GM23338 (cell line): ENCODE results near the gene HS1BP3. TPM values are rescaled to one million over a fixed set of nuclear protein-coding genes. Genes with fewer than 3 reads are reported as not detected.

Experiments used
- ATAC-seq: fragments of 200-7000 bp; cut with Tn5 transposase; 3 replicates; pipeline ENCODE4 v1.9.1; 2020
- DNase-seq: peaks from one replicate; pipeline ENCODE4 v3.0.0-alpha.2; 2015; ENCODE audit warnings: low spot score
- H2AFZ ChIP-seq: fragments of 200-600 bp; sonication (generic); 2 replicates; pipeline ENCODE4 v1.8.0; 2016; ENCODE audit warnings: antibody characterized with exemption, mild to moderate bottlenecking, moderate library complexity
- H3F3A ChIP-seq: fragments of 200-600 bp; sonication (generic); replicated peaks from 2 replicates; pipeline ENCODE4 v1.8.0; 2017; ENCODE audit warnings: antibody characterized with exemption, mixed run types, low read depth
- H3K27ac ChIP-seq: fragments of 200-600 bp; sonication (generic); 2 replicates; pipeline ENCODE4 v1.6.1; 2016; ENCODE audit warnings: low read depth
- H3K27me3 ChIP-seq: fragments of 200-600 bp; sonication (generic); 2 replicates; pipeline ENCODE4 v1.8.0; 2016; ENCODE audit warnings: mild to moderate bottlenecking, mixed run types, moderate library complexity; ENCODE audit not compliant: insufficient read depth
- H3K36me3 ChIP-seq: fragments of 200-600 bp; sonication (generic); 2 replicates; pipeline ENCODE4 v1.8.0; 2016; ENCODE audit warnings: mild to moderate bottlenecking; ENCODE audit not compliant: insufficient read depth
- H3K4me1 ChIP-seq: fragments of 200-600 bp; sonication (generic); 2 replicates; pipeline ENCODE4 v1.8.0; 2016; ENCODE audit warnings: mild to moderate bottlenecking, moderate library complexity; ENCODE audit not compliant: insufficient read depth
- H3K4me2 ChIP-seq: fragments of 200-600 bp; sonication (generic); 2 replicates; pipeline ENCODE4 v1.7.1; 2017; ENCODE audit warnings: mixed run types
- H3K4me3 ChIP-seq: fragments of 200-600 bp; sonication (generic); 2 replicates; pipeline ENCODE4 v1.6.1; 2016; ENCODE audit warnings: mixed run types
- H3K79me2 ChIP-seq: fragments of 200-600 bp; sonication (generic); replicated peaks from 2 replicates; pipeline ENCODE4 v1.8.0; 2017; ENCODE audit warnings: mild to moderate bottlenecking; ENCODE audit not compliant: insufficient read depth
- H3K9me2 ChIP-seq: fragments of 200-600 bp; sonication (generic); 2 replicates; pipeline ENCODE4 v1.8.0; 2017; ENCODE audit not compliant: insufficient read depth
- H4K20me1 ChIP-seq: fragments of 200-600 bp; sonication (generic); replicated peaks from 2 replicates; pipeline ENCODE4 v1.8.0; 2017; ENCODE audit warnings: mild to moderate bottlenecking; ENCODE audit not compliant: insufficient read depth
- H3K27ac Mint-ChIP-seq: 2 replicates; pipeline ENCODE4 v1.8.0; 2020; ENCODE audit warnings: inconsistent platforms, mild to moderate bottlenecking, moderate library complexity, mixed read lengths
- H3K27me3 Mint-ChIP-seq: 3 replicates; pipeline ENCODE4 v1.8.0; 2022; ENCODE audit warnings: low read depth, mild to moderate bottlenecking, moderate library complexity, mixed read lengths, inconsistent platforms; ENCODE audit not compliant: insufficient read depth, poor library complexity
- H3K36me3 Mint-ChIP-seq: 3 replicates; pipeline ENCODE4 v1.8.0; 2021; ENCODE audit warnings: low read depth, mild to moderate bottlenecking, inconsistent platforms, moderate library complexity, mixed read lengths
- H3K4me1 Mint-ChIP-seq: 3 replicates; pipeline ENCODE4 v1.8.0; 2020; ENCODE audit warnings: mild to moderate bottlenecking, inconsistent platforms, mixed read lengths
- H3K4me3 Mint-ChIP-seq: 3 replicates; pipeline ENCODE4 v1.8.0; 2021; ENCODE audit warnings: moderate library complexity, mild to moderate bottlenecking, inconsistent platforms, mixed read lengths
- H3K9me3 Mint-ChIP-seq: 3 replicates; pipeline ENCODE4 v1.8.0; 2020; ENCODE audit warnings: moderate library complexity, mild to moderate bottlenecking, inconsistent platforms, mixed read lengths
- CREB1 ChIP-seq: fragments of 250-450 bp; sonication (Bioruptor Pico); IDR thresholded peaks from 2 replicates; pipeline ENCODE4 v1.5.0; 2020; ENCODE audit warnings: low read depth, mild to moderate bottlenecking, moderate library complexity
- CTCF ChIP-seq, 2 experiments: fragments of 200-600 bp in 1 of 2; sonication (generic) in 1 of 2; conservative IDR thresholded peaks; 2 replicates each; pipeline versions ENCODE4 v1.5.1 to v1.6.1; 2016 to 2017; ENCODE audit warnings: antibody characterized with exemption in 2 of 2, low read depth in 2 of 2, mild to moderate bottlenecking in 2 of 2, moderate library complexity in 1 of 2
- EZH2 ChIP-seq: fragments of 200-600 bp; sonication (generic); IDR thresholded peaks from one replicate; pipeline ENCODE4 v1.8.0; 2017; ENCODE audit warnings: antibody characterized with exemption, mild to moderate bottlenecking, low read depth; ENCODE audit not compliant: unreplicated experiment
- EZH2phosphoT487 ChIP-seq: fragments of 200-600 bp; sonication (generic); IDR thresholded peaks from one replicate; pipeline ENCODE4 v1.8.1; 2018; ENCODE audit warnings: antibody characterized with exemption; ENCODE audit not compliant: unreplicated experiment
- JUNB ChIP-seq: IDR thresholded peaks from one replicate; pipeline ENCODE4 v1.6.1; 2016; ENCODE audit warnings: antibody characterized with exemption; ENCODE audit not compliant: unreplicated experiment
- NANOG ChIP-seq: IDR thresholded peaks from 2 replicates; pipeline ENCODE4 v1.6.1; 2016; ENCODE audit warnings: antibody characterized with exemption, borderline replicate concordance
- STAT1 ChIP-seq: IDR thresholded peaks from one replicate; pipeline ENCODE4 v1.6.1; 2016; ENCODE audit warnings: antibody characterized with exemption; ENCODE audit not compliant: unreplicated experiment
- ZNF331 ChIP-seq: fragments of 250-450 bp; sonication (Bioruptor Pico); IDR thresholded peaks from 2 replicates; pipeline ENCODE4 v1.5.0; 2020; ENCODE audit warnings: low read depth, mild to moderate bottlenecking, moderate library complexity
- ZNF462 ChIP-seq: fragments of 250-450 bp; sonication (Bioruptor Pico); IDR thresholded peaks from 2 replicates; pipeline ENCODE4 v1.5.0; 2020; ENCODE audit warnings: mild to moderate bottlenecking, moderate library complexity
- polyA plus RNA-seq: library from polyadenylated mRNA; unstranded; fragments of >200 nt; fragmentation: Nextera tagmentation; extraction: Ambion mirVana; gene quantifications from 2 replicates; pipeline ENCODE4 v1.2.1, GENCODE V29; 2016
- total RNA-seq: library from RNA; depleted of rRNA; stranded (reverse); fragments of >200 nt; shearing (Covaris generic); gene quantifications from 2 replicates; pipeline ENCODE4 v1.2.3, GENCODE V29; 2014
- TF ChIP-seq, protein P1 (sequence below): IDR thresholded peaks from 2 replicates; pipeline ENCODE4 v1.6.1; 2016; ENCODE audit warnings: antibody characterized with exemption

Gene HS1BP3
- total and polyA plus RNA-seq, 2 experiments from 2014 or later = 7.2 to 15.0 TPM

- TF ChIP-seq ZNF462 = no peak
- no peak for TF ChIP-seq ZNF331
- TF ChIP-seq, protein P1, sequence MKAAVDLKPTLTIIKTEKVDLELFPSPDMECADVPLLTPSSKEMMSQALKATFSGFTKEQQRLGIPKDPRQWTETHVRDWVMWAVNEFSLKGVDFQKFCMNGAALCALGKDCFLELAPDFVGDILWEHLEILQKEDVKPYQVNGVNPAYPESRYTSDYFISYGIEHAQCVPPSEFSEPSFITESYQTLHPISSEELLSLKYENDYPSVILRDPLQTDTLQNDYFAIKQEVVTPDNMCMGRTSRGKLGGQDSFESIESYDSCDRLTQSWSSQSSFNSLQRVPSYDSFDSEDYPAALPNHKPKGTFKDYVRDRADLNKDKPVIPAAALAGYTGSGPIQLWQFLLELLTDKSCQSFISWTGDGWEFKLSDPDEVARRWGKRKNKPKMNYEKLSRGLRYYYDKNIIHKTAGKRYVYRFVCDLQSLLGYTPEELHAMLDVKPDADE = no peak
- TF ChIP-seq EZH2phosphoT487 = no peak
- TF ChIP-seq STAT1 = no peak
Observed at GRCh38 chr2:20648831-20649230, 2.1 kb downstream of the HS1BP3 start (continued).

GRCh38 chr2:20648206-20648605 is 2.7 kb downstream of the HS1BP3 start:
- no peak overlapping the region for H3K4me2 ChIP-seq
- ATAC-seq (no peak), DNase-seq (no peak)
- Mint-ChIP-seq H3K27me3 (peaks cover 20% of the 10 kb centered on the region), H3K4me1 (peaks cover 26% of the 10 kb centered on the region), H3K9me3 (no peaks in the 10 kb centered on the region; the same call in 2 of the 3 replicates), H3K36me3 (no peaks in the 10 kb centered on the region; the same call in 1 of the 3 replicates), H3K4me3 (no peak overlapping the region), H3K27ac (no peak overlapping the region)
- H3K27me3 ChIP-seq = peaks cover 10% of the 10 kb centered on the region; the same call in 1 of the 2 replicates
- H3K79me2 ChIP-seq = no peaks in the 10 kb centered on the region
- no peak overlapping the region for H3K4me3 ChIP-seq
- no peak overlapping the region for H2AFZ ChIP-seq
- H3F3A ChIP-seq = no peaks in the 10 kb centered on the region
- no peaks in the 10 kb centered on the region for H3K9me2 ChIP-seq
- no peaks in the 10 kb centered on the region for H3K36me3 ChIP-seq
- peaks cover 14% of the 10 kb centered on the region for H3K4me1 ChIP-seq
- H3K27ac ChIP-seq = no peak overlapping the region
- H4K20me1 ChIP-seq = no peaks in the 10 kb centered on the region
- TF ChIP-seq EZH2phosphoT487 (no peak), CREB1 (CRISPR knock-in tag) (no peak), ZNF331 (no peak), EZH2 (no peak), NANOG (no peak), CTCF (conservative IDR thresholded peaks at IDR 0.05; ENCODE audit: low read depth in 2 of 2) (no peak), JUNB (no peak)
